HG03060 (cell line): Measurements from ENCODE around the gene QARS1.

Experiments used
- ATAC-seq: cut with Tn5 transposase; IDR thresholded peaks from one replicate; pipeline ENCODE4 v1.9.1; 2021; ENCODE audit warnings: low read depth, moderate number of reproducible peaks; ENCODE audit not compliant: unreplicated experiment

QARS1 gene

DNA sequence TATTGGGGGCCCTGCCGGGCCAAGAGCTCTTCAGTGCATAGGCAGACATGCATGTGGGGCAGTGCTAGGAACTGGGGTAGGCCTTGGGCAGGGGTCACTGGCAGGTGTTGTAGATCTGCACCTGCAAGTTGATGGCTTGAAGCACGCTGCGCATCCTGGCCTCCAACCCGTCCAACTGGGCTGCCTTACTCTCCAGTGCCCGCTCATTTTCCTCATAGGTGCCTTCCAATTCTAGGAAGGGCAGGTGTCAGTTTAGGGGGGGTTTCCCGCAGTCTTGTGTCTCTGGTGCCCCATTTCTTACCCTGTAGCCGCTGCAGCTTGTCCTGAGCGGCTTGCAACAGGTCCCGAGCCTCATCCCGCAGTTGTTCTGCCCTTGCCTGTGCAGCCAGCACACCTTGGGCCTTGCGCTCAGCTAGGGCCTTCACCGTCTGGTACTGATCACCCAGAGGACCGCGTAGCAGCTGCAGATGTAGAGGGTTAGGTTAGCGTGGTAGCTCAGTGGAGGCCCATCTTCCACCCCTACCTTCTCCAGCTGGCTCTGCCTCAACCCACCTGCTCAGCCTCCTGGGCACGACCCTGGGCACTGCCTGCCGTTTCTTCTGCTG is 16.7 kb upstream of the QARS1 start:
- no peak for ATAC-seq

GRCh38 chr3:49120438-49121131 is 16.0 kb upstream of the QARS1 start, which contains the start of gene USP19:
USP19 (minus strand) TSS chr3:49120823; CDS start chr3:49119145, 1,678 bp downstream.
- ATAC-seq = no peak

GRCh38 chr3:49120096-49120437 is 15.5 kb upstream of the QARS1 start:
- no peak for ATAC-seq

DNA sequence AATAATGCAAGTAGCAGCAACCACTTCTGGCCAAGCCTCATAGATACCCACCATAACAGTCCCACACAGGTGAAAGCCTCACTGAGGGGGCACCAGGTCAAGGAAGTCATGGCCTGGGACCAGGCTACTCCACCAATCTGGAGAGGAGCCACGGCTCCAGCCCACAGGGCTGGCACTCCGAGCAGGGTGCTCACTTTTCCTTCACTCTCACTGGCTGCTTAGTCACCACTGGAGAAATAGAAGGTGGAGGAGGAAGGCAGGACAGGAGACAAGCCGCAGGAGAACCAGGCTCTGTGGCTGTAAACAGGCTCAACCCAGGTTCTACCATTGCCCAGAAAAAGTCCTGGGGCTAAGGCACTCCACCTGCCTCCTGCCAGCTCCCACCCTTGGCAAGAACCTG is 14.9 kb upstream of the QARS1 start:
- no peak for ATAC-seq

DNA sequence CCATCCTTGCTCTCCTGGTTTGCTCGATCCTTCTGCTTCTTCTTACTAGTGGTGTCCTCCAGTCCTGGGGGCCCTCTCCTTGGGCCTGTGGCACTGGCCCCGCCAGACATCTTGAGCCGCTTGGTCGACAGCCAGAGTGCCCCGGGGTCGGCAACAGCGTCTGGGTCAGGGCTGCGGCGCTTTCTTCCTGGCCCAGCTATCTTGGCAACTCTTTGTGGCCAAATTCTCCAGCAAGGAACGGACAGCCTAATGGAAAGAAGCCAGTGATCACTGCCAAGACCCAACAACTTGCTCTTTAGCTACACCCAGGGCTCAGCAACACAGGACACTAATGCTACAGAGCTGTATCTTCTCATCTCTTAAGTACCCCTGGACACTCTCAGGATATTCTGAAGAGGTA is 14.5 kb upstream of the QARS1 start:
- ATAC-seq = no peak

DNA sequence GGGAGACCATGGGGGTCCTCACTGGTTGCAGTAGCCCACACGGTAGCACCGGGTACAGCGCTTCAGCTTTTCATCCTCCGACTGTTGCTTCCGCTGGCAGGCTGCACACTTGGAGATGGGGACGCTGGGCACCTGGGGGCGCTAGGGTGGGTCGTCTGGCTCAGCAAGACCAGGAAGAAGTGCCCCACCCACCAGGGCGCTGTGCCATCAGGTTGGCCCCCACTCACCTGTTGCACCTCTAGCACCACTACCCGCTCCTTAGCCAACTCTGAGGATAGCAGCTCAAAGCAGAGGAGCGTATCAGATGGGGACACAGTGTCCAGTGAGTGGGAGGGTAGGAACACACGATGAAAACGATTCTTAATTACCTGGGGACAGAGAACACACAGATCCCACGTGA is 7.7 kb upstream of the QARS1 start:
- no peak for ATAC-seq

- no peak for ATAC-seq
These were observed 6.8 kb upstream of the QARS1 start for GRCh38 chr3:49111347-49111746.

GRCh38 chr3:49110780-49111179 is 6.2 kb upstream of the QARS1 start:
- ATAC-seq = no peak

DNA sequence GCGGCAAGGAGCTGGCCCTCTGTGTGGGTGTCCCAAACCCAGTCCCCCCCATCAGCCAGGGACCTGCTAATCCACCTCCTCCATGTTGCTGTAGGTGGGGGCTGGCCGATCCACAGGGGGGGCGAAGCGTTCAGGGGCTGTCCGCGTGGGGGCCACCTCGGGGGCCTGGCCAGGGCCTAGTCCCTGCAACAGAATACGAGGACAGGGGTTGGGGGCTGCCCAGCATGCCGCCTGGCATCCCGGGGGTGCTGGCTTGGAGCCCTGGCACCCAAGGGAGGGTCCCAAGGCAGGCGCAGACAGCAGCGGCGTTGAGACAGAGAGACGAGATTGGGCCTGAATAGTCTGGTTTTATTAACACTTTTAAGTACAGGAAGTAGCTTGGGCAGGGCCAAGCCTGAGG is 3.8 kb upstream of the QARS1 start:
- no peak for ATAC-seq

- ATAC-seq = no peak
These were observed 518 bp downstream of the QARS1 start for GRCh38 chr3:49104052-49104426.

DNA sequence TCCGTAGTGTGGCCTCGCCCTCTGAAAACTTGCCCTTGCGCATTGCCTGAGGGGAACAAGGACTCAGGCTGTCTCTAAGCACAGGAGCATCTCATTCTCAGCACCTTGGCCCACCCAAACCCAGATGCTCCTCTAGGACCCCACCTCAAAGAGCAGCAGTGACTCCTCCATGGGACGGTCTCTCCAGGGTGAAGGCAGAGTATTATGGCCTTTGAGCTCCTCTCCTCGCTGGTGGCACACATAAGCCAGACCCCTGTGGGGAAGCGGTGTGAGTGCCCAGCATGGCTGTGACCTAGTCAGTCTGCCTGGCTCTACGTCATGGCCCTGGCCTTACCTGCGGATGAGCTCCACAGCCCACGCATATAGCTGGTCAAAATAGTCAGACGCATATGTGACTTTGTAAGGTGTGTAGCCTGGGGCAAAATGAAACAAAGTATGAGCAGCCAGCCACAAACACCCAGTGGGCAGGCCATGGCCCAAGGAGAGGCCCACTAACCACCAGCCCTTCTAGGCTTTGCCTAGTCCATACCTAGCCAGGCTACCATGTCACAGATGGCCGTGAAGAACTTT is 4.4 kb downstream of the QARS1 start:
- ATAC-seq = no peak

GRCh38 chr3:49098910-49099630 is 5.5 kb downstream of the QARS1 start:
- no peak for ATAC-seq

- ATAC-seq = no peak
These were observed 6.1 kb downstream of the QARS1 start for GRCh38 chr3:49098429-49098828.

DNA sequence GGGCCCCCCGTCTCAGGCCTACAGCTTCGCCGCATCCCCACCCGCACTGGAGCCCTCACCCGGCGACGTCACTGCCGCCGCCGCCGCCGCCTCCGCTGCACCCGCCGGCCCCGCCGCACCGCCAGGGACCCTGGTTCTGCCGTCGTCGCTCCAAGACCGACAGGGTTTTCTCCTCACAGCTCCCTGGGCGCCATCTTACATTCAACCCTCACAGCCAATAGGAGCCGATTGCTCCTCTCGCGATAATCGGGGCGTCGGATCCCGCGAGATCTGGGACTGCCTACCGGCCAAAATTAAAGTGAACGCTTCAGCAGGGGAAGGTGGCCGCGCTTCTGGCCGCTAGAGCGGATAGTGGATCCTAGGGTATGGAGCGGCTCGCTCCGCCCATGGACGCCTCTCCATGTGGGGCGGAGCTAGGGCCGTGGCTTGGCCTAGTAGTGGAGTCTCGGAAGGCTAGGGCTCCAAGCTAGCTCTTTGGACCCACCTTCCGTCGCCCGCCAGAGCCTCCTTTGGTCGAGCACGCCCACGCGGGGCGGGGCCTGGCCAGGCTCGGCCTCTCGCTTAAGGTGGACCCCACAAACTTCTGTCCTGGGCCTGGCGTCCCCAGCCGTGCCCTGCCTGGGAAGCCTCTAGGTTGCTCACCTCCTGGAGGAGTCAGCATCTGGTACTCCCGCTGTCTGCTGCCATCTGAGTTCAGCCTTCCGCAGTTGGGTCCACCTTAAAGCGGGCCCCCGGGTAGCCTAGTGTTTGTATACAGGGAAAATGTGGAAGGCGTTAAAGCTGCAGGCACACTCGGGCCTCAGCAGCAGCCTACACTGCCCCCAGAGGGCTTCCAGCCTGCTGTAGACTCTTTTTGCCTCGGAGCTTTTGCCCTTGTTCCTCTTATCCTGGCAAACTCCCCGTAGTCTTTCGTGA is 10.4 kb downstream of the QARS1 start, which contains the start of gene QRICH1:
TSS of gene QRICH1 (minus strand) at position 219 of the 915 bp plus-strand sequence. CDS start 17,054 bp downstream, outside the sequence.
- peak; percentile 47 for ATAC-seq

- peak; percentile 27 for ATAC-seq
These were observed 11.4 kb downstream of the QARS1 start for GRCh38 chr3:49092938-49093852.

DNA sequence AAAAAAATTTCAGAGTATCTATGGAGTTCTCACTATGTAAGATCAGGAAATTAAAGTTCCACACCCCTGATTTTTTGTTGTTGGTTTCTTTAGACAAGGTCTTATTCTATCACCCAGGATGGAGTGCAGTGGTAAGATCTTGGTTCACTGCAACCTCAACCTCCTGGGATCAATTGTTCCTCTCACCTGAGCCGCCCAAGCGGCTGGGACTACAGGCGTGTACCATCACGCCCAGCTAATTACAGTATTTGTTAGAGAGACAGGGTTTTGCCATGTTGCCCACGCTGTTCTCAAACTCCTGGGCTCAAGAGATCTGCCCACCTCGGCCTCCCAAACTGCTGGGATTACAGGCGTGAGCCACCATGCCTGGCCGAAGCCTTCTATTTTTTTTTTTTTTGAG is 23.1 kb downstream of the QARS1 start:
- no peak for ATAC-seq

- no peak for ATAC-seq
These were observed 25.3 kb downstream of the QARS1 start for GRCh38 chr3:49079270-49079669.

DNA sequence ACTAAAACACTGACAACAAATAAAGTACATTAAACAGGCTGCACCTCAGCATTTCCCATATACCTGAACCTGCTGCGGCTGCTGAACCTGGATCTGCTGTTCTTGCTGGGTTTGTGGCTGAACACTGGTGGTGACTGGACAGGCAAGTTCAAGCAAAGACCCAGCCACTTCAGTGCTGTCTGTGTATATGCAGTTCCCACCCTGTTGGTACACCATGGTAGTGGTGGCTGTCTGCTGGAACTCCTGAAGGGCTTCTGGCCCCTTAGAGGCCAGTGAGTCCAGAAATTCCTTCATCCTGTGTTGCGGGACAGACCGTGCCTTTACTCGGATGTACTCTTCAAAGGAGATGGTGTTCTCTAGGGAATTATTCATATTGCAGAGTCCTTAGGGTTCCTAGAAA is 27.9 kb downstream of the QARS1 start:
- no peak for ATAC-seq

- ATAC-seq = no peak
These were observed 28.4 kb downstream of the QARS1 start for GRCh38 chr3:49076116-49076515.
